Endothelial cell of umbilical vein (primary cell): ENCODE measurements around the gene APLN. TPM values are rescaled to one million over a fixed set of nuclear protein-coding genes. Genes with fewer than 3 reads are reported as not detected.

Experiments used
- BruUV-seq: library from RNA; stranded (reverse); fragments of 400-500 nt; replicated peaks from 2 replicates; lab custom pipeline; 2021; lab: Mats Ljungman, UMichigan
- CTCF ChIA-PET: fragments of 300-600, 350-600 bp; sonication (Branson Sonifier 250); formaldehyde crosslinking; loops from one replicate; lab custom pipeline; 2021; ENCODE audit warnings: antibody characterized with exemption, inconsistent platforms; lab: Charles Lee
- POLR2A ChIA-PET: fragments of 300-600, 350-600 bp; sonication (Branson Sonifier 250); formaldehyde crosslinking; loops from one replicate; lab custom pipeline; 2021; ENCODE audit warnings: antibody characterized with exemption, inconsistent platforms; lab: Charles Lee
- DNase-seq: peaks from one replicate; pipeline ENCODE4 v3.0.0-alpha.2; 2011; ENCODE audit warnings: low read depth, low spot score
- FAIRE-seq: peaks from 2 replicates; lab custom pipeline; 2011; peaks lifted over from hg19 to GRCh38; lab: Jason Lieb, UNC
- H2AFZ ChIP-seq: 2 replicates; pipeline ENCODE4 v1.6.0; 2012; ENCODE audit warnings: low read depth, low read length, control low read depth, inconsistent platforms
- H3K27ac ChIP-seq: 2 replicates; pipeline ENCODE4 v1.5.1; 2011; ENCODE audit warnings: low read depth, mild to moderate bottlenecking, control low read depth, low read length, moderate library complexity; ENCODE audit not compliant: insufficient read depth
- H3K27me3 ChIP-seq, 2 experiments: 2 replicates each; pipeline versions ENCODE4 v1.6.0 to v1.6.1; 2011; ENCODE audit warnings: low read length in 2 of 2, mixed read lengths in 1 of 2; ENCODE audit not compliant: control insufficient read depth in 2 of 2, insufficient read depth in 2 of 2
- H3K36me3 ChIP-seq, 2 experiments: 2 replicates in 1 of 2; 3 replicates in 1 of 2; pipeline ENCODE4 v1.5.1; 2011; ENCODE audit warnings: low read length in 2 of 2, mild to moderate bottlenecking in 1 of 2, moderate library complexity in 1 of 2; ENCODE audit not compliant: control insufficient read depth in 2 of 2, insufficient read depth in 2 of 2; ENCODE audit errors: extremely low read depth in 1 of 2
- H3K4me1 ChIP-seq: 3 replicates; pipeline ENCODE4 v1.5.1; 2011; ENCODE audit warnings: mild to moderate bottlenecking, low read length; ENCODE audit not compliant: control insufficient read depth, insufficient read depth; ENCODE audit errors: extremely low read depth
- H3K4me2 ChIP-seq: 2 replicates; pipeline ENCODE4 v1.6.1; 2011; ENCODE audit warnings: low read length, control low read depth, mixed read lengths; ENCODE audit not compliant: insufficient read depth
- H3K4me3 ChIP-seq, 3 experiments: fragments of 200-600 bp in 1 of 3; sonication (generic), shearing (Covaris generic) in 1 of 3; replicated peaks in 1 of 3; 2 replicates each; pipeline ENCODE4 v1.5.1; 2011 to 2016; ENCODE audit warnings: control low read depth in 3 of 3, low read length in 3 of 3, mild to moderate bottlenecking in 2 of 3, inconsistent platforms in 1 of 3, low read depth in 1 of 3, moderate library complexity in 1 of 3; ENCODE audit not compliant: insufficient read depth in 1 of 3
- H3K79me2 ChIP-seq: 2 replicates; pipeline ENCODE4 v1.6.0; 2012; ENCODE audit warnings: low read length, inconsistent platforms; ENCODE audit not compliant: control insufficient read depth, insufficient read depth
- H3K9ac ChIP-seq: replicated peaks from 2 replicates; pipeline ENCODE3; 2011; ENCODE audit warnings: low read length, control low read depth; ENCODE audit not compliant: insufficient read depth; ENCODE audit errors: extremely low read depth
- H3K9me1 ChIP-seq: replicated peaks from 3 replicates; pipeline ENCODE4 v1.6.0; 2011; ENCODE audit warnings: mild to moderate bottlenecking, low read length; ENCODE audit not compliant: control insufficient read depth, insufficient read depth; ENCODE audit errors: extremely low read depth
- H3K9me3 ChIP-seq: replicated peaks from 2 replicates; pipeline ENCODE4 v1.5.1; 2012; ENCODE audit warnings: low read length, inconsistent platforms; ENCODE audit not compliant: control insufficient read depth, insufficient read depth
- H4K20me1 ChIP-seq: replicated peaks from 2 replicates; pipeline ENCODE3; 2011; ENCODE audit warnings: mild to moderate bottlenecking, low read length; ENCODE audit not compliant: control insufficient read depth, insufficient read depth; ENCODE audit errors: extremely low read depth
- CTCF ChIP-seq, 2 donors: IDR thresholded peaks; 1 replicate in 1 of 2; 2 replicates in 1 of 2; pipeline ENCODE4 v1.5.1; 2011; ENCODE audit warnings: low read length in 2 of 2, mild to moderate bottlenecking in 2 of 2, moderate library complexity in 2 of 2, control low read depth in 1 of 2, inconsistent platforms in 1 of 2, low read depth in 1 of 2; ENCODE audit not compliant: insufficient read depth in 1 of 2; ENCODE audit errors: extremely low read depth in 1 of 2
- EZH2 ChIP-seq: IDR thresholded peaks from 2 replicates; pipeline ENCODE4 v1.6.1; 2012; ENCODE audit warnings: borderline replicate concordance, low read depth, mild to moderate bottlenecking, moderate library complexity, low read length, inconsistent platforms; ENCODE audit not compliant: severe bottlenecking
- FOS ChIP-seq: IDR thresholded peaks from 2 replicates; pipeline ENCODE4 v1.6.1; 2011; ENCODE audit warnings: mild to moderate bottlenecking, low read length, moderate library complexity, borderline replicate concordance; ENCODE audit not compliant: insufficient read depth
- GATA2 ChIP-seq: IDR thresholded peaks from 2 replicates; pipeline ENCODE4 v1.7.0; 2011; ENCODE audit warnings: low read depth, mild to moderate bottlenecking, moderate library complexity, mixed read lengths, low read length; ENCODE audit not compliant: insufficient read length, insufficient read depth
- JUN ChIP-seq: IDR thresholded peaks from 2 replicates; pipeline ENCODE4 v1.6.1; 2011; ENCODE audit warnings: borderline replicate concordance, low read depth; ENCODE audit not compliant: insufficient read length, insufficient read depth
- MAX ChIP-seq: IDR thresholded peaks from 2 replicates; pipeline ENCODE4 v1.6.1; 2011; ENCODE audit not compliant: insufficient read depth, insufficient read length
- MYC ChIP-seq: IDR thresholded peaks from one replicate; pipeline ENCODE4 v1.6.1; 2011; ENCODE audit warnings: mild to moderate bottlenecking, low read depth, low read length
- POLR2A ChIP-seq: IDR thresholded peaks from 2 replicates; pipeline ENCODE4 v1.6.1; 2012; ENCODE audit warnings: low read depth, mild to moderate bottlenecking, control low read depth, low read length
- POLR2AphosphoS5 ChIP-seq: IDR thresholded peaks from 2 replicates; pipeline ENCODE4 v1.6.1; 2012; ENCODE audit warnings: low read depth, mild to moderate bottlenecking, control low read depth, low read length, moderate library complexity; ENCODE audit not compliant: insufficient read depth
- dilution Hi-C: fragments of 300-500 bp; cut with MboI; formaldehyde crosslinking; loops from one replicate; pipeline ENCODE4 v1.15.0; 2019; ENCODE audit warnings: low sequenced_read_pairs; ENCODE audit not compliant: extremely low pct_ligation_motif_present
- intact Hi-C: fragments of 100-400 bp; cut with micrococcal nuclease; formaldehyde crosslinking; loops from one replicate; pipeline ENCODE4 v1.10.0; 2022
- polyA plus RNA-seq, 4 experiments: library from polyadenylated mRNA; depleted of rRNA in 3 of 4; stranded (reverse) in 3 of 4; unstranded in 1 of 4; fragments of >200 nt; gene quantifications; 2 replicates each; pipeline versions ENCODE4 v1.2.1 to v1.2.3, GENCODE V29; 2011 to 2012; ENCODE audit warnings: missing spikeins in 1 of 4
- total RNA-seq: library from RNA; stranded (reverse); gene quantifications from 2 replicates; pipeline ENCODE4 v1.2.3, GENCODE V29; 2021

APLN gene
- total and polyA plus RNA-seq, 2 donors (not counting 3 experiments of a cell fraction or from before 2014, with no cell fraction given), result 230 to 466 TPM

- Histone ChIP-seq H3K9me1 (no peaks in the 10 kb centered on the region), H3K27ac (no peak overlapping the region), H3K4me3 (no peak overlapping the region), H3K27me3 (no peaks in the 10 kb centered on the region), H3K79me2 (no peaks in the 10 kb centered on the region), H3K9me3 (no peaks in the 10 kb centered on the region), H3K4me1 (no peaks in the 10 kb centered on the region), H3K9ac (no peak overlapping the region), H4K20me1 (no peaks in the 10 kb centered on the region), H3K36me3 (no peaks in the 10 kb centered on the region), H2AFZ (no peak overlapping the region), H3K4me2 (no peak overlapping the region)
- dilution Hi-C loops (no loop called here), intact Hi-C loops (no loop called here)
- FAIRE-seq, result no peak
- no peak for TF ChIP-seq POLR2AphosphoS5
- no peak for TF ChIP-seq EZH2
- TF ChIP-seq CTCF (IDR thresholded peaks at IDR 0.05; ENCODE audit: extremely low read depth in 1 of 2, insufficient read depth in 1 of 2, low read depth in 1 of 2, low read length in 2 of 2), result no peak
- no peak for TF ChIP-seq MAX
- no peak for TF ChIP-seq FOS
- no peak for TF ChIP-seq POLR2A
- no peak for TF ChIP-seq MYC
- no peak for TF ChIP-seq JUN
- no peak for TF ChIP-seq GATA2
- no TSS peak for BruUV-seq
- CTCF ChIA-PET, result interaction anchor here (0.5 to 1.5 kb wide), 3 partner anchors 10 to 94 kb away, joined by 3 to 7 read pairs (median 3); no protein-coding TSS in a partner anchor
- POLR2A ChIA-PET, result no interaction called here
- DNase-seq, result no peak
Observed at GRCh38 chrX:129631849-129632248, 22.9 kb downstream of the APLN start.
